GM21447 (cell line): ENCODE measurements around the gene NRN1L.
A peak's percentile ranks its signal among the peaks of the same experiment; 100 is the strongest.
"Not testable (repeated sequence)": the region's sequence is repeated elsewhere in the genome, so short reads cannot be mapped to it uniquely, and the experiment has no call there.

ENCODE experiments used
- ATAC-seq: cut with Tn5 transposase; IDR thresholded peaks from one replicate; pipeline ENCODE4 v1.9.1; 2021; ENCODE audit not compliant: unreplicated experiment

NRN1L gene

DNA sequence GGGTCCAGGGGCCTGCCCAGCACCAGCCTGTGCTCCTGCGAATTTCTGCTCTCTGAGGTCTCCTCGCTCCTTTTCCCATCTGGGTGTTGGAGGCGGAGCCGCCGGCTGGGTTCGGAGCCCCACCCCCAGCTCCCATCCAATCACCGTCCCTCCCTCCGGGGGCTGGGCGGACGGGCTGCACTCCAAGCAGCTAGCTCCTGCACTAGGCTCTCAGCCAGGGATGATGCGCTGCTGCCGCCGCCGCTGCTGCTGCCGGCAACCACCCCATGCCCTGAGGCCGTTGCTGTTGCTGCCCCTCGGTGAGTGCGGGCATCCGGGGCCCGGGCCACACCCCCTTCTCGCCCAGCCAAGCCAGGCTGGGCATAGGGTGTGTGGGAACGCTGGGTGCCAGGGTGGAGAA is at the start of gene NRN1L:
NRN1L (plus strand) TSS at position 202 of the 400 bp plus-strand sequence; CDS start at position 221, 19 bp downstream.
- no peak for ATAC-seq

- not testable (repeated sequence) for ATAC-seq
Measured at GRCh38 chr16:67837190-67837589, 47.5 kb upstream of the NRN1L start.

GRCh38 chr16:67837811-67838210 is 46.9 kb upstream of the NRN1L start:
- ATAC-seq: no peak

GRCh38 chr16:67841198-67841815 is 43.4 kb upstream of the NRN1L start:
- ATAC-seq: no peak

DNA sequence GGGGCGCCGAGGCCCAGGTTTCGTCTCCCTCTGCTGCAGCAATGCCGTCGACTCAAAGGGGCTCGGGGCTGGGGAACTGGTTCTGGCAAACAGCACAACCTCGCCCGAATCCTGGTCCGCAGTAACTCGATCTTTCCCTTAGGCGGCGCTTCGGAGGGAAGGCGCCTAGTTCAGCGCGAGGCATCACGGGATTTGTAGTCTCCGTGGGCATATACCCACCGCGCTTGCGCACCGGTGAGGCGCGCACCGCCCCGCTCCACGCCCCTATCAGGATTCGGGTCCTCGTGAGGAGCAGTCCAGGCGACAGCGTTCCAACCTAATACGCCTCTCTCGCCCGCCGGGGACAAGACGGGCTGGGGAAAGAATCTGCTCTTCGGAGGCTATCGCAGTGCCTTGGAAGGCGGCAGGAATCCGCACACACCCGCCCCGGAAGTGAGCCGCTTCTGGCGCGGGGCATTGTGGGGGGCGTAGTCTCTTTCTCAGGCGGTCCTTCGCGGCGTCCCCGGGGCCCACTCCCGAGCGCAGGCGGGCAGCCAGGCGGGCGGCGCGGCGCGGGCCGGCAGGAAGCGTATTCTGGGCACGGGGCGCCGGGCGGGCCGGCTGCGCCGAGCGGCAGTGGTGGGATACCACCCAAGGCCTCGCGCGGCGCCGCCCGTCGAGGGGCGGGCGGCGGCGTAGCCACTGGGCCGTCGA is 42.7 kb upstream of the NRN1L start, which contains the start of gene THAP11:
THAP11 (plus strand) TSS at position 505 of the 693 bp plus-strand sequence. CDS start 235 bp downstream, outside the sequence.
- peak; percentile 36 for ATAC-seq

DNA sequence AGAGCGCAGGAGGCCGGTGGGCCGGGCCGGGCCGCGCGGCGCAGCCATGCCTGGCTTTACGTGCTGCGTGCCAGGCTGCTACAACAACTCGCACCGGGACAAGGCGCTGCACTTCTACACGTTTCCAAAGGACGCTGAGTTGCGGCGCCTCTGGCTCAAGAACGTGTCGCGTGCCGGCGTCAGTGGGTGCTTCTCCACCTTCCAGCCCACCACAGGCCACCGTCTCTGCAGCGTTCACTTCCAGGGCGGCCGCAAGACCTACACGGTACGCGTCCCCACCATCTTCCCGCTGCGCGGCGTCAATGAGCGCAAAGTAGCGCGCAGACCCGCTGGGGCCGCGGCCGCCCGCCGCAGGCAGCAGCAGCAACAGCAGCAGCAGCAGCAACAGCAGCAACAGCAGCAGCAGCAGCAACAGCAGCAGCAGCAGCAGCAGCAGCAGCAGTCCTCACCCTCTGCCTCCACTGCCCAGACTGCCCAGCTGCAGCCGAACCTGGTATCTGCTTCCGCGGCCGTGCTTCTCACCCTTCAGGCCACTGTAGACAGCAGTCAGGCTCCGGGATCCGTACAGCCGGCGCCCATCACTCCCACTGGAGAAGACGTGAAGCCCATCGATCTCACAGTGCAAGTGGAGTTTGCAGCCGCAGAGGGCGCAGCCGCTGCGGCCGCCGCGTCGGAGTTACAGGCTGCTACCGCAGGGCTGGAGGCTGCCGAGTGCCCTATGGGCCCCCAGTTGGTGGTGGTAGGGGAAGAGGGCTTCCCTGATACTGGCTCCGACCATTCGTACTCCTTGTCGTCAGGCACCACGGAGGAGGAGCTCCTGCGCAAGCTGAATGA is 42.0 kb upstream of the NRN1L start:
- ATAC-seq: peak; percentile 5

- ATAC-seq: no peak
Measured at GRCh38 chr16:67843343-67843765, 41.3 kb upstream of the NRN1L start.

- no peak for ATAC-seq
Measured at GRCh38 chr16:67844497-67844896, 40.2 kb upstream of the NRN1L start.

DNA sequence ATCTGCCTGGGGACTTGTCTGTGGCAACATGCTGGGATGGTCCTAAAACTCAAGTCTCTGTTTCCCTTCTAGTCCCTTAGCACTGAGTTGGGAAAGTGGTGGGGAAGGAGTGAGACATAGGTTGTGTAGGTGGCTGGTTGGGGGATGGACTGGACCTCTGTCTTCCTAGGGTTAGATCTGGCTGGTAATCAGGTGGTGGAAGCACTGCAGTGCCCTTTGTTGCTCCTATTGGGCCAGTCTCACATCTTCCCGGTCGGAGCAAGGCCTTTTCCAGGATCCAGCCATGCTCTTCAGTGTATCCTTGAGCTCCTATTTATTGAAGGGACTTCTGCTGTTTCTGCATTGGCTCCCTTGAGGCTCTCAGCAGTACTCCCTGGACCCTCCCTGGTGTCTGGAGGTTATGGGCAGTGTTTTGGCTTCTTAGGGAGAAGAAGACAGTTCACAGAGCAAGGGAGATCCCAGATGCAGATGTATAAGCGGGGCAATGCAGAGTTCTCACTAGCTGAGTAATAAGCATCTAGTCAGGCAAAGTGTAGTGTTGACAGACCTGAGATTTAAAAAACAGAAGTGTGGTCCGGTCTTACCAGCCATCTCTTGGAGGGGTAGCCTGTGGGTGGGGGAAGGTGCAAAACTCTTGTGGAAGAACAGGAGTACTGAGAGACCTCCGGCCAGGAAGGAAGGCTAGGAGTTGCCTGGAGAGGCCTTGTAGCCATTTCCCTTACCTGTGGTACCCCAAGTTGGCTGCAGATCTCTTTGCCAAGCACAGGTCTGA is 39.2 kb upstream of the NRN1L start:
- no peak for ATAC-seq

DNA sequence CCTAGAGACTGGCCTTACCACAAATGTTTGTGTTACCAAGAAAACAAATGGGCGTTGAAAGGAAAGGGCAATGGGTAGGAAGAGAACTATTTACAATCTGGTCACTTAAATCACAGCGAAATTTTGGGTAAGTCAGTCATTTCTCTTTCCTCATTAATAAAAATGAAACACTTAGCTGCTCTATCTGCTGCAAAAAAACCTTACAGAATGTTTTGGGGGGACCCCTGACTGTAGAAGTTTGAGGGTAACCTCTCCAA is 38.7 kb upstream of the NRN1L start:
- no peak for ATAC-seq

- peak; percentile 60 for ATAC-seq
Measured at GRCh38 chr16:67846320-67847063, 38.2 kb upstream of the NRN1L start, which contains the start of gene NUTF2. NUTF2 (plus strand) TSS chr16:67846933; CDS start chr16:67865131, 18,198 bp downstream.

GRCh38 chr16:67847064-67847861 is 37.4 kb upstream of the NRN1L start, which contains the start of gene CENPT:
CENPT (minus strand) TSS chr16:67847693; CDS start chr16:67833859, 13,834 bp downstream.
- ATAC-seq: peak; percentile 33

DNA sequence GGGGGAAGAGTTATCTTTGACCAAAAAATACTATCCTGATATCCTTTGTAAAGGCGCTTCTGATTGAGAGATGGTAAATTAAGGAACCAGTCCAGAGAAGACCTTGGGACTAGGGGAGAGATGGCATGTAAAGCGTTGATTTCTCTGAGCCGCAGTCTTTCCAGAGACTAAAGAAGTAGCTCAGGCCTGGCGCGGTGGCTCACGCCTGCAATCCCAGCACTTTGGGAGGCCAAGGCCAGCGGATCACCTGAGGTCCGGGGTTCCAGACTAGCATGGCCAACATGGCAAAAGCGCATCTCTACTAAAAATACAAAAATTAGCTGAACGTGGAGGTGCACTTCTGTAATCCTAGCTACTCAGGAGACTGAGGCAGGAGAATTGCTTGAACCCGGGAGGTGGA is 36.6 kb upstream of the NRN1L start:
- no peak for ATAC-seq

GRCh38 chr16:67853670-67854069 is 31.0 kb upstream of the NRN1L start:
- ATAC-seq: no peak

- no peak for ATAC-seq
Measured at GRCh38 chr16:67855789-67856188, 28.9 kb upstream of the NRN1L start.

- ATAC-seq: no peak
Measured at GRCh38 chr16:67856927-67857546, 27.6 kb upstream of the NRN1L start.

GRCh38 chr16:67857547-67858233 is 27.0 kb upstream of the NRN1L start:
- no peak for ATAC-seq

- no peak for ATAC-seq
Measured at GRCh38 chr16:67858500-67858899, 26.2 kb upstream of the NRN1L start.
